Fibroblast of lung (primary cell): ENCODE measurements around the gene COQ10B. TPM values are rescaled to one million over a fixed set of nuclear protein-coding genes. Genes with fewer than 3 reads are reported as not detected.
A peak's percentile ranks its signal among the peaks of the same experiment; 100 is the strongest.
"Not testable (repeated sequence)": the region's sequence is repeated elsewhere in the genome, so short reads cannot be mapped to it uniquely, and the experiment has no call there.

ENCODE experiments used
- DNase-seq, 2 donors: peaks; one replicate each; pipeline versions ENCODE4 v3.0.0 to v3.0.0-alpha.2; 2010; ENCODE audit warnings: low read depth in 2 of 2
- H2AFZ ChIP-seq: 2 replicates; pipeline ENCODE4 v1.5.1; 2012; ENCODE audit warnings: low read length, control low read depth, inconsistent platforms
- H3K27ac ChIP-seq: 2 replicates; pipeline ENCODE4 v1.5.1; 2011; ENCODE audit warnings: low read length, control low read depth; ENCODE audit not compliant: insufficient read depth
- H3K27me3 ChIP-seq: 2 replicates; pipeline ENCODE4 v1.5.1; 2011; ENCODE audit warnings: mild to moderate bottlenecking, low read length; ENCODE audit not compliant: control insufficient read depth, insufficient read depth
- H3K36me3 ChIP-seq: 2 replicates; pipeline ENCODE4 v1.5.1; 2011; ENCODE audit warnings: low read length; ENCODE audit not compliant: control insufficient read depth, insufficient read depth
- H3K4me1 ChIP-seq: 2 replicates; pipeline ENCODE4 v1.5.1; 2011; ENCODE audit warnings: low read length; ENCODE audit not compliant: control insufficient read depth, insufficient read depth; ENCODE audit errors: extremely low read depth
- H3K4me2 ChIP-seq: 2 replicates; pipeline ENCODE4 v1.5.1; 2011; ENCODE audit warnings: low read length, control low read depth; ENCODE audit not compliant: insufficient read depth; ENCODE audit errors: extremely low read depth
- H3K4me3 ChIP-seq, 4 experiments: fragments of 200-600 bp in 1 of 4; sonication (generic) in 1 of 4; replicated peaks in 1 of 4; 2 replicates each; pipeline ENCODE4 v1.5.1; 2011 to 2016; ENCODE audit warnings: low read length in 4 of 4, low read depth in 3 of 4, mild to moderate bottlenecking in 3 of 4, control low read depth in 2 of 4, inconsistent platforms in 1 of 4, mixed read lengths in 1 of 4; ENCODE audit not compliant: insufficient read depth in 1 of 4; ENCODE audit errors: control extremely low read depth in 1 of 4
- H3K79me2 ChIP-seq: 2 replicates; pipeline ENCODE4 v1.5.1; 2012; ENCODE audit warnings: mild to moderate bottlenecking, low read length, inconsistent platforms; ENCODE audit not compliant: control insufficient read depth, insufficient read depth
- H3K9ac ChIP-seq: 2 replicates; pipeline ENCODE4 v1.5.1; 2011; ENCODE audit warnings: mild to moderate bottlenecking, low read length, control low read depth; ENCODE audit not compliant: insufficient read depth
- H3K9me3 ChIP-seq: 2 replicates; pipeline ENCODE4 v1.5.1; 2012; ENCODE audit warnings: low read depth, low read length; ENCODE audit not compliant: control insufficient read depth, insufficient read depth
- H4K20me1 ChIP-seq: 2 replicates; pipeline ENCODE4 v1.5.1; 2011; ENCODE audit warnings: low read length; ENCODE audit not compliant: control insufficient read depth, insufficient read depth; ENCODE audit errors: extremely low read depth
- EZH2 ChIP-seq: IDR thresholded peaks from 2 replicates; pipeline ENCODE4 v1.5.1; 2012; ENCODE audit warnings: low read length, control low read depth, mild to moderate bottlenecking; ENCODE audit errors: missing control alignments
- polyA plus RNA-seq, 2 donors: library from polyadenylated mRNA; depleted of rRNA in 1 of 2; stranded (reverse) in 1 of 2; unstranded in 1 of 2; fragments of >200 nt; gene quantifications; 2 replicates each; pipeline ENCODE4 v1.2.1, GENCODE V29; 2011 to 2012; ENCODE audit warnings: missing spikeins in 1 of 2
- total RNA-seq: library from RNA; depleted of rRNA; stranded (reverse); fragments of >200 nt; gene quantifications from 2 replicates; pipeline ENCODE4 v1.2.1, GENCODE V29; 2014
- TF ChIP-seq, protein P1 (sequence below), 2 donors: IDR thresholded peaks in 1 of 2; conservative IDR thresholded peaks in 1 of 2; 1 replicate in 1 of 2; 2 replicates in 1 of 2; pipeline ENCODE4 v1.5.1; 2011 to 2012; ENCODE audit warnings: low read length in 2 of 2, control low read depth in 1 of 2, inconsistent platforms in 1 of 2, low read depth in 1 of 2, mild to moderate bottlenecking in 1 of 2

The COQ10B gene
- total and polyA plus RNA-seq, 2 donors (not counting 1 experiment from before 2014, with no cell fraction given): 11.6 to 41.9 TPM

DNA sequence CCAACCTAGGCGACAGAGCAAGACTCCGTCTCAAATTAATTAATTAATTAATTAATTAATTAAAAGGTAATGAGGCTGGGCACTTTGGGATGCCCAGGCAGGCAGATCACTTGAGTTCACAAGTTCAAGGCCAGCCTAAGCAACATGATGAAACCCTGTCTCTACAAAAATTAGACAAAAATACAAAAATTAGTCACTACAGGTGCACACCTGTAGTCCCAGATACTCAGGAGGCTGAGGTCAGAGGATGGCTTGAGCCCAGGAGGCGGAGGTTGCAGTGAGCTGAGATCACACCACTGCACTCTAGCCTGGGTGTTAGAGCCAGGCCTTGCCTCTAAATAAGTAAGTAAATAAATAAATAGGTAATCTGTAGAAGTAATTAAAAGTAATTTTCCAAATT lies 25.4 kb upstream of the COQ10B start:
- H4K20me1 ChIP-seq: peaks cover 9% of the 10 kb centered on the region
- TF ChIP-seq, protein P1, sequence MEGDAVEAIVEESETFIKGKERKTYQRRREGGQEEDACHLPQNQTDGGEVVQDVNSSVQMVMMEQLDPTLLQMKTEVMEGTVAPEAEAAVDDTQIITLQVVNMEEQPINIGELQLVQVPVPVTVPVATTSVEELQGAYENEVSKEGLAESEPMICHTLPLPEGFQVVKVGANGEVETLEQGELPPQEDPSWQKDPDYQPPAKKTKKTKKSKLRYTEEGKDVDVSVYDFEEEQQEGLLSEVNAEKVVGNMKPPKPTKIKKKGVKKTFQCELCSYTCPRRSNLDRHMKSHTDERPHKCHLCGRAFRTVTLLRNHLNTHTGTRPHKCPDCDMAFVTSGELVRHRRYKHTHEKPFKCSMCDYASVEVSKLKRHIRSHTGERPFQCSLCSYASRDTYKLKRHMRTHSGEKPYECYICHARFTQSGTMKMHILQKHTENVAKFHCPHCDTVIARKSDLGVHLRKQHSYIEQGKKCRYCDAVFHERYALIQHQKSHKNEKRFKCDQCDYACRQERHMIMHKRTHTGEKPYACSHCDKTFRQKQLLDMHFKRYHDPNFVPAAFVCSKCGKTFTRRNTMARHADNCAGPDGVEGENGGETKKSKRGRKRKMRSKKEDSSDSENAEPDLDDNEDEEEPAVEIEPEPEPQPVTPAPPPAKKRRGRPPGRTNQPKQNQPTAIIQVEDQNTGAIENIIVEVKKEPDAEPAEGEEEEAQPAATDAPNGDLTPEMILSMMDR (conservative IDR thresholded peaks at IDR 0.05 in 1 of 2, IDR thresholded peaks at IDR 0.05 in 1 of 2; ENCODE audit: low read depth in 1 of 2, low read length in 2 of 2): no peak
- TF ChIP-seq EZH2: no peak
- H3K9ac ChIP-seq: no peak overlapping the region
- H3K4me2 ChIP-seq: no peak overlapping the region
- H3K79me2 ChIP-seq: peaks cover 100% of the 10 kb centered on the region
- no peak for DNase-seq
- H3K27me3 ChIP-seq: no peaks in the 10 kb centered on the region
- no peaks in the 10 kb centered on the region for H3K9me3 ChIP-seq
- H3K27ac ChIP-seq: no peak overlapping the region
- no peak overlapping the region for H2AFZ ChIP-seq
- peaks cover 4% of the 10 kb centered on the region for H3K4me1 ChIP-seq
- no peak overlapping the region for H3K4me3 ChIP-seq
- H3K36me3 ChIP-seq: no peaks in the 10 kb centered on the region

DNA sequence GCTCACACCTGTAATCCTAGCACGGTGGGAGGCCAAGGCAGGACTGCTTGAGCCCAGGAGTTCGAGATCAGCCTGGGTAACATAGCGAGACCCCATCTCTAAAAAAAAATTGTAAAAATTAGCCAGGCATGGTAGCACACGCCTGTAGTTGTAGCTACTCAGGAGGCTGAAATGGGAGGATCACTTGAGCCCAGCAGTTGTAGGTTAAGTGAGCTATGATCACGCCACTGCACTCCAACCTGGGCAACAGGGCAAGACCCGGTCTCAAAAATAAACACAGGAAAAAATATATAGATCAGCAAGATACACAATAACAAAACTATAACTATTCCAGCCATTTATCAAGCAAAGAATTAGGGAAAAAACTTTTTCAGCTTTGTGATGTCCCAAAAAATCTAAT lies 21.5 kb upstream of the COQ10B start:
- no peak for DNase-seq
- H3K9me3 ChIP-seq: no peaks in the 10 kb centered on the region
- H3K4me3 ChIP-seq: peak overlapping the region in 1 of 4 experiments; percentile 96
- H3K27me3 ChIP-seq: no peaks in the 10 kb centered on the region
- no peak overlapping the region for H3K27ac ChIP-seq
- H3K79me2 ChIP-seq: peaks cover 81% of the 10 kb centered on the region
- no peaks in the 10 kb centered on the region for H3K36me3 ChIP-seq
- H3K4me1 ChIP-seq: peaks cover 4% of the 10 kb centered on the region
- H4K20me1 ChIP-seq: peaks cover 7% of the 10 kb centered on the region
- TF ChIP-seq, protein P1 (conservative IDR thresholded peaks at IDR 0.05 in 1 of 2, IDR thresholded peaks at IDR 0.05 in 1 of 2; ENCODE audit: low read depth in 1 of 2, low read length in 2 of 2): no peak
- TF ChIP-seq EZH2: no peak
- H3K4me2 ChIP-seq: peak overlapping the region; percentile 55
- H3K9ac ChIP-seq: no peak overlapping the region
- no peak overlapping the region for H2AFZ ChIP-seq

DNA sequence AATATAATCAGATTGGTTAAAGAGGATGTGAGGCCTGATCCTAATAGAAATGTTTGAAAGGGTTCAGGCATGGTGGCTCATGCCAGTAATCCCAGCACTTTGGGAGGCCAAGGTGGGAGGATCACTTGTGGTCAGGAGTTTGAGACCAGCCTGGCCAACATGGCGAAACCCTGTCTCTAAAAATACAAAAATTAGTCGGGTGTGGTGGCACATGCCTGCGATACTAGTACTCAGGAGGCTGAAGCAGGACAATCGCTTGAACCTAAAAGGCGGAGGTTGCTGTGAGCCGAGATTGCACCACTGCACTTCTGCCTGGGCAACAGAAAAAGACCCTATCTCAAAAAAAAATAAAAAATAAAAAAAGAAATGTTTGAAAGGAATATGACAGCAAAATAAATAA lies 20.8 kb upstream of the COQ10B start:
- not testable (repeated sequence) for H3K9ac ChIP-seq, H2AFZ ChIP-seq, H3K4me1 ChIP-seq, H3K9me3 ChIP-seq, H3K27me3 ChIP-seq, DNase-seq, H3K27ac ChIP-seq, H4K20me1 ChIP-seq, H3K36me3 ChIP-seq
- Histone ChIP-seq H3K4me3 (peak overlapping the region in 2 of 4 experiments; percentile 96 to 100), H3K79me2 (peaks cover 74% of the 10 kb centered on the region), H3K4me2 (peak overlapping the region; percentile 89)
